NCI-H1930 (cell line): ENCODE measurements around the gene ZNF735.
"Not testable (repeated sequence)": the region's sequence is repeated elsewhere in the genome, so short reads cannot be mapped to it uniquely, and the experiment has no call there.

Experiments used
- DNase-seq, 2 experiments: peaks; one replicate each; lab custom pipeline; 2025; lab: John Stamatoyannopoulos, UW

The ZNF735 gene

DNA sequence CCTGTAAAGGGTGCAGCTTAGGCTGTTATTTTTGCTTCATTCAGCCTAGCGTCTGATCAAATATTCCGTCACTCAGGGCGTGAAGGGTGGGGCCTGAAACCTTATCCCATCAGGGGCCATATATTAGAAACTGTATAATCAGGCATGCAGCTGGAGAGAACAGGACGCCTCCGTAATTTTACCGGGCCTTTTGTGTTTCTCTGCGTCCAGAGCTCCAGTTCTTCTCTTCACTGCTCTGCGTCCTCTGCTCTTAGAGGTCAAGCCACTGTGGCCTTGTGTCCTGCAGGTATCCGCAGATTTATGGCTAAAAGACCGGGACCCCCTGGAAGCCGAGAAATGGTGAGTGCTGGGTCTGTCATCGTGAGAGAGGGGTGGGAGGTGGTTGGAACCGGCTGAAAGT, at the start of gene ZNF735:
TSS of gene ZNF735 (plus strand) at position 301 of the 400 bp plus-strand sequence. CDS start at position 301, 0 bp downstream.
- no peak for DNase-seq

DNA sequence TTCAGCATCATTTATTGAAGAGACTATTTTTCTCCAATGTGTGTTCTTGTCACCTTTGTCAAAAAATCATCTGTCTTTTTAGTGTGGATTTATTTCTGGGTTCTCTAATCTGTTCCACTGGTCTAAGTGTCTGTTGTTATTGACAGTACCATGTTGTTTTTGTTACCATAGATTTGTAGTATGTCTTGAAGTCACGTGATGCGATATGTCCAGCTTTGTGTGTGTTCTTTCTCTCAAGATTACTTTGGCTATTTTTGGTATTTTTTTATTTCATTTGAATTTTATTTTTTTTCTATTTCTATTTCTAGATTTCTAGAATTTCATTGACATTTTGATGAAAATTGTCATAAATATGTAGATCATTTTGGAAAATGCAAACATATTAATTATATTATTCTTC, 36.0 kb upstream of the ZNF735 start:
- DNase-seq: not testable (repeated sequence)

DNA sequence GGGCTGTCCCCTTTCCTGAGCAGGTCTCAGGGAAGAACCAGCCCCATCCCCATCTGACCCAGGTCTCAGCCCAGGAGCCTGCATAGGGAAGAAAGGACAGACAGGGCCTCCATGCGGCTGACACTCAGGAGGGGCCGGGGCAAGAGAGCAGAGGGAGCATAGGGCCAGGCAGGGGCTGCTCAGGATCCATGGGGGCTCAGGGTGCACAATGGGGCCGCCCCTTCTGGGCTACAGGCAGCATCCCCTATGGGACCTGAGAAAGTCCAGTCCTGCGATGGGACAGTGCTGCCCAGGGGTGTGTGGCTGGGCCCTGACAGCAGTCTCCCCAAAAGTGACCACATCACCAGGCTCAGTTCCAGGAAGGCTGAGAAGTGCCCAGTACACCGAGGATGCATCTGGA, 32.7 kb upstream of the ZNF735 start:
- no peak for DNase-seq

DNA sequence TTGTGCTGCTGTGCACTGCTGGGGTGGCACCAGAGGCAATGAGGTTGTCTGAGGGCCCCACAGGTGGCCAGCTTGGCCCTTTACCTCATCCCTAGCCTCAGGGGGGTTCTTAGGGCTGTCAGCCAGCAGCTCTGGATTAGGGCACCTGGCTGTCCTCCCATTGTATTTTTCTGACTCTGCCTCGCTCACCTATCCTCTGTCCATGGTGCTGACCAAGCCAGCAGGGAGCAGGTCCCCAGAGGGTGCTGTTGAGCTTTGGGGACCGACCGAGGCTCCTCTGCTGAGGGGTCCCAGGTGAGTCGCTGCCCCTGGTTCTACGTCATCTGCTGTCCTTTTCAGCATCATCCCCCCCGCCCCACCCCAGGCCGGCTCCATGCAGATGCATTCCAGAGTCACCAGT, 32.1 kb upstream of the ZNF735 start:
- DNase-seq: no peak

DNA sequence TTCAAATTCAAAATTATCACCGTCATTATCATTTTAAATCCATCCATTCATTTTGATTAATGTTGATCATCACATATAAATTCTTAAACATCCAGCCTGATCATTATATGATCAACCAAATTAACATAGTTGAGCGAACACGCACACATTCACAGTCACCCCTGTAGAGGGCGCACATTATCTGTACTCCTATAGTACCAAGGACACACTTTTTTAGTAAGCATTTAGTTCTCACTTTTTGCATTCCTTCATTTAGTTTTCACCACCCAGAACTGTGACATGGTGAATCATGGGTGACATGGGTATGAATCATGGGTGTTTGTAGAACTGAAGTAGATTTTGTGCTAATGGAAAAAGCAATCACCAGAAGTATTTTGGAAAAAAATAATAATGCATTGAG, 26.0 kb upstream of the ZNF735 start:
- no peak for DNase-seq

DNA sequence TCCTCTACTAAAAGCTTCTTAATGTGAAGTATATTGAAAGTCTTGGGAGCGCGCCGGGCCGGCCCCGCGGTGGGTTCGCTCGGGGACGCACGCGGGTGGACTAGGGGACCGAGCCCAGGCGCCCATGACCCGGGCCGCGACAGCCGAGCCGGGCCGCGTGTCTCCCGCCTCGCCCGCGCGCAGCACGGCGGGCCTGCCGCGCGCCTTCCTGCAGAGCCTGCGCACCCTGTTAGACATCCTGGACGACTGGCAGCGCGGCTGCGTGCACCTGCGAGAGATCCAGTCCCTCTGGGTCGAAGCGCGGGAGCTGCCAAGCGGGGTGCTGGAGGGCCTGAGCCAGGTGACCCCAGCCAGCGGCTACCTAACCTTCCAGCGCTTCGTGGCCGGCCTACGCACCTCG, 25.4 kb upstream of the ZNF735 start:
- no peak for DNase-seq

DNA sequence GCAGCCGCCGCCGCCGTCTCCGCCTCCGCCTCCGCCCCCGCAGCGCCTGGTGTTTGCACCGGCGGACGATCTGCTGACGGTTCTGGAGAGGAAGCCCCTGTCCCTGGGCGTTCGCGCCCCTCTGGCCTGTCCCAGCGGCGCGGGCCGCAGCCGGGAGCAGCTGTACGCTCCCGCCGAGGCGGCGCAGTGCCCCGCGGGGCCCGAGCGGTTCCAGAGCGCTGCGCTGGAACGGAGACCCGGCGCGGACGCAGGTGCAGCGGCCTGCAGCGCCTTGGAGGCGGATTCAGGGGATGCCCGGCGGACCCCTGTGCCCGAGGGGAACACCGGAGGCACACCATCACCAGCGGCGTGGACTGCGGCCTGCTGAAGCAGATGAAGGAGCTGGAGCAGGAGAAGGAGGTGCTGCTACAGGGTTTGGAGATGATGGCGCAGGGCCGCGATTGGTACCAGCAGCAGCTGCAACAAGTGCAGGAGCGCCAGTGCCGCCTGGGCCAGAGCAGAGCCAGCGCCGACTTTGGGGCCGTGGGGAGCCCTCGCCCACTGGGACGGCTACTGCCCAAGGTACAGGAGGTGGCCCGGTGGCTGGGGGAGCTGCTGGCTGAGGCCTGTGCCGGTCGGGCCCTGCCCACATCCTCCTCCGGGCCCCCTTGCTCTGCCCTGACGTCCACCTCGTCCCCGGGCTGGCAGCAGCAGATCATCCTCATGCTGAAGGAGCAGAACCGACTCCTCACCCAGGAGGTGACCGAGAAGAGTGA, 24.8 kb upstream of the ZNF735 start:
- no peak for DNase-seq

DNA sequence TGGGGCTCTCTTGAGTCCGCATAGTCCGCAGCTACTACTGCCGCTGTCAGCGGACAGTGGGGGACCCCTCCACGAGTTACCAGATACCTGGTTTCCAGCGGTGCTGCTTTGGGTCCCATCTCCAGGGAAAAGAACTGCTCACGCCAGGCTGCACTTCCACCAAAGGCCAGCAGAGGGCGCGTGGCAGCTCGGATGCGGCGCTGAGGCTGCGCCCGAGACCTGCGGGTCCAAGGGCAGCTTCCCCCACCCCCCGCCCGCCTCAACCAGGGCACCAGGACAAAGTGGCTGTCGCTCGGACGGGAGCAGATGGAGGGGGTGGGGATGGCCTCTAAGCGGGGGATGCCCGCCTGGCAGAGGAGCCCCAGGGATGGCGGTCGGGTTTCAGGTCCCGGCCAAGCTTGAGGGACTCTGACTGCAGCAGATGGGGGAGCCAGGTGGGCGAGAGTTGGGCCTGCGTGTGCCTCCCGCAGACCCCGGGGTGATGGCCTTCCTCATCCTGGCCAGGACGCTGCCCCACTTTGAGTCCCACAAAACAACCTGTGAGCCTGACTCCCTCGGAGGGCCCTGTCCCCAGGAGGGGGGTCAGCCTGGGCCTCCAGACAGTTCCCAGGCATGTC, 23.8 kb upstream of the ZNF735 start:
- peak in 1 of 2 experiments; percentile 3 for DNase-seq

DNA sequence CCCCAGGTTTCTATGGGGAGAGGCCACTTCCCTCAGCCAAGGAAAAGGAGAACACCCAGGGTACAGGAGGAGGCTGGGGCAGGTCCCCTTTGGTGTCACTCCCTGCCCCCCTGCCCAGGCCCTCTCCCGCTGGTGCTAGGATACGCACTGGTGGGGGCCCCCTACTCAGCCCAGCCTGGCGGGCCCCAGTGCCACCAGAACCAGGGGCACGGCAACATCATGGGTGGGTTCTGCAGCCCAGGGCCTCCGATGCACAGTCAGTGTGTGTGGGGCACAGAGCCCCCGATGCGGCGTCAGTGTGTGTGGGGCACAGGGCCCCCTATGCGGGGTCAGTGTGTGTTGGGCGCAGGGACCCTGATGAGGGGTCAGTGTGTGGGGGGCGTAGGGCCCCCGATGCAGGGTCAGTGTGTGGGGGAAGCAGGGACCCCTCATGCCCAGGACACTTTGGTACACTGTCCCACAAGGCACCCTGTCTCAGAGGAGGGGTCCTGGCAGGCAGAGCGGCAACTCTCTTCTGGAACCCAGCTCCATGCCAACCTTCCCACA, 23.1 kb upstream of the ZNF735 start:
- no peak for DNase-seq

DNA sequence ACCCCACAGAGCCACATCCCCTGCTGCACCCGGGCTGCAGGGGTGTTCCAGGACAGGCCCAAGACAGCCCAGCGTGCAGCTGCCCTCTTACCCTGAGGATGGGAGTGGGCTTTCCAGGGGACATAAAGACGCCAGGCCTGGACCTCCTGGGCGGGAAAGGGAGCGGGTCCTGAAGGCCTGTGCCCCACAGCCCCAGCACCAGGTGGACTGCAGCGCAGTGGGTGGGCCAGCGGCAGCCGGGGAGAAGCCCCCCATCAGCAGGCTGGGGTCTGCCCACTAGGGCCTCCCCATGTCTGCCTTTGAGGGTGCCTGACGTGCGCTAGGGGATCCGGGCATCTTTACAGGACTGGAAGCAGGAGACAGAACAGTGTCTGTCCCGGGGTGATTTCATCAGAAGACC, 22.6 kb upstream of the ZNF735 start:
- no peak for DNase-seq

DNA sequence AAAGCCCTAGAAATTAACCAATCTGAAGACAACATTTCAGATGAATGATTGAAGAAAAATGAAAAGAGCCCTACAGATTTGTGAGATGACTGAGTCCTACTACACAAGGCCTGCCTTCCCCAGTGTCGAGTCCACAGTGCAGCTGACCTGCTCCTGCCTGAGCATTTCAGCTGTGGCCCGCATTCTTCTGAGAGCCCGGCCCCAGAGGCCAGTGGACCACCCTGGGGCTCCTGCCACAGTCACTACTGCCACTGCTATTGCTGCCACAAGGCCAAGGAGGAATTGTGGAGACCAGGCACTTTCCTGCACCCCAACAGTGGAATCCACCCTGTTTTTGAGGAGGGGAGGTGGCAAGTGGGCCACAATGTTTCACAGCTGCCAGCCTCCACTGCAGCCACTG, 19.6 kb upstream of the ZNF735 start:
- DNase-seq: no peak

DNA sequence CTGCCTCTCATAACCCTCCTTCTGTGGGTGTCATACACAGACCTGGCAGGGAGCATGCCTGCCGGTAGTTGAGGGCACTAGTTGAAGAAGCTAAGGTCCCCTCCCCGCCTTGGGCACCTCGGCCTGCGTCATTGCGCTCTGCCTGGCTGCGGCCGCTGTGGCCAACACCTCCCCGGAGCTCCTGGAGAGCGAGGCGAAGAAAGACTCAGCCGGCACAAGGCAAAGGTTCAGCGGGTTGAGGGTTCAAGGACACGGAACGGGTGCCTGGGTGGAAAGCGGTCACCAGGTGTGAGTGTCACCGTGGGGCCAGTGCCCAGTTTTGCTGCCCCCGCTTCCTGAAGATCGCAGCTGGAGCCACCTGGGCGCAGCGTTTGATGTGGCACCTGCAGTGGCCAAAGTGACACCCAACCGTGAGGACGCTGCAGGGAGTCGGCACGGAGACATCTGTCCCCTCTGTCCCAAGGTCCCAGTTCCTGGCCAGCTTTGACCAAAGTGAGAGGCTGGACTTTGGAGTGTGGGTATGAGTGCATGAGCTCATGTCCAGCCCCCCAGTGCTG, 14.8 kb upstream of the ZNF735 start:
- DNase-seq: no peak

DNA sequence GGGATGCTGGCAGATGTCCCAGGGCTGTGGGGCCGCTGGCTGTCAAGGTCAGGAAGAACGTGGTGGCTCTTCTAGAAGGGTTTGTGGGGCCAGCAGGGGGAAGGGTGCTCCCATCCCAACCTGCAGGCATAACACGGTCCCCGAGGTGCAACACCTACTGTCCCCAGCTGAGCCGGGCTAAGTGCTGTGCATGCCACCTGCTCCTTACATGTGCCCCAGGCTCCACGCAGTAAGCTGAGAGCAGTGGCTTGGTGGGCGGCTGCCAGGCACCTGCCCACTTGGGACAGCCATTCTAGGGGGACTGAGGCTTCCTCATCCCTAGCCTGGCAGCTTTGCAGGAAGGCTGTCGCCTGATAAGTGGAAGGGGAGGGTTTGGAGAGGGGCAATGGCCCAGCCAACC, 14.2 kb upstream of the ZNF735 start:
- DNase-seq: no peak

DNA sequence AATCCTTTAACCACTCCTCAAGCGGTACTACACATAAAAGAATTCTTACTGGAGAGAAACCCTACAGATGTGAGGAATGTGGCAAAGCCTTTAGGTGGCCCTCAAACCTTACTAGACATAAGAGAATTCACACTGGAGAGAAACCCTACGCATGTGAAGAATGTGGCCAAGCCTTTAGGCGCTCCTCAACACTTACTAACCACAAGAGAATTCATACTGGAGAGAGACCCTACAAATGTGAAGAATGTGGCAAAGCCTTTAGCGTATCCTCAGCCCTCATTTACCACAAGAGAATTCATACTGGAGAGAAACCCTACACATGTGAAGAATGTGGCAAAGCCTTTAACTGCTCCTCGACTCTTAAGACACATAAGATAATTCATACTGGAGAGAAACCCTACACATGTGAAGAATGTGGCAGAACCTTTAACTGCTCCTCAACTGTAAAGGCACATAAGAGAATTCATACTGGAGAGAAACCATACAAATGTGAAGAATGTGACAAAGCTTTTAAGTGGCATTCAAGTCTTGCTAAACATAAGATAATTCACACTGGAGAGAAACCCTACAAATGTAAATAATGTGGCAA, 12.8 kb downstream of the ZNF735 start:
- DNase-seq: not testable (repeated sequence)

DNA sequence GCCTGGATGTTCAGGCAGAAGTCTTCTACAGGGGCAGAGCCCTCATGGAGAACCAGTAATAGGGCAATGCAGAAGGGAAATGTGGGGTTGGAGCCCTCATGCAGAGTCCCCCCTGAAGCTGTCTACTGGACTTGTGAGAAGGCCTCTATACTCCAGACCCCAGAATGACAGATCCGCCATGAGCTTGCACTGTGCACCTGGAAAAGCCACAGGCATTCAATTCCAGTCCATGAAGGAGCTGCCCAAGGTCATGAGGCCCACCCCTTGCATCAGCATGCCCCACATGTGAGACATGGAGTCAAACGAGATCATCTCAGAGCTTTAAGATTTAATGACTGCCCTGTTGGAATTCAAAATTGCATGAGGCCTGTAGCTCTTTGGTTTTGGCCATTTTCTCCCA, 16.4 kb downstream of the ZNF735 start:
- no peak for DNase-seq

DNA sequence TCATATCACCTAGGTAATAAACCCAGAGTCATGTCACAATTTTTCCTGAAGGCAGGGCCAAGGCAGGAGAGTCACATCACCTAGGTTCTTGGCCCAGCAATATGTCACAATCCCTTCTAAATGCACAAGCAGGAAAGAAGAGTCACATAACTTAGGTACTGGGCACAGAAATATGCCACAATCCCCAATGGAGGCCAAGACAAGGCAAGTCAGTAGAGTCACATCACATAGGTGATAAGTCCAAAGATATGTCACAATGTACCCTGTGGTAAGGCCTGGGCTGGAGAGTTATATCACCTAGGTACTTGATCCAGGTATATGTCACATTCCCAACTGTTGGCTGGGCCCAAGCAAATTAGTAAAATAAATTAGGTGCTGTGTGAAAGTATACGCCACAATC, 21.2 kb downstream of the ZNF735 start, which contains the start of gene ZNF679:
TSS of gene ZNF679 (plus strand) at position 301 of the 400 bp plus-strand sequence. CDS start 20,644 bp downstream, outside the sequence.
- DNase-seq: not testable (repeated sequence)

DNA sequence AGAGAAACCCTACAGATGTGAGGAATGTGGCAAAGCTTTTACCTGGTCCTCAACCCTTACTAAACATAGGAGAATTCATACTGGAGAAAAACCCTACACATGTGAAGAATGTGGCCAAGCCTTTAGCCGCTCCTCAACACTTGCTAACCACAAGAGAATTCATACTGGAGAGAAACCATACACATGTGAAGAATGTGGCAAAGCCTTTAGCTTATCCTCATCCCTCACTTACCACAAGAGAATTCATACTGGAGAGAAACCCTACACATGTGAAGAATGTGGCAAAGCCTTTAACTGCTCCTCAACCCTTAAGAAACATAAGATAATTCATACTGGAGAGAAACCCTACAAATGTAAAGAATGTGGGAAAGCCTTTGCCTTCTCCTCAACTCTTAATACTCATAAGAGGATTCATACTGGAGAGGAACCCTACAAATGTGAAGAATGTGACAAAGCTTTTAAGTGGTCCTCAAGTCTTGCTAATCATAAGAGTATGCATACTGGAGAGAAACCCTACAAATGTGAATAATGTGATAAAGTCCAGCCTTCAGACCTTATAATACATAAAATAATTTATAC, 59.4 kb downstream of the ZNF735 start:
- DNase-seq: no peak
